ENCODE results near the gene STAC2. TPM values are rescaled to one million over a fixed set of nuclear protein-coding genes. Genes with fewer than 3 reads are reported as not detected.

Gene STAC2
- total and polyA plus RNA-seq, 2 donors (not counting 1 experiment from before 2014, with no cell fraction given), result not detected

GRCh38 chr17:39222866-39223834, 2.6 kb downstream of the STAC2 start:
- no peaks in the 10 kb centered on the region for H3K79me2 ChIP-seq (ENCODE audit: control insufficient read depth, insufficient read depth, low read length)
- H3K9me3 Mint-ChIP-seq (ENCODE audit: insufficient read depth), result no peaks in the 10 kb centered on the region
- DNase-seq, result no peak
- H3K4me3 Mint-ChIP-seq, result peak overlapping the region; percentile 61
- peaks cover 13% of the 10 kb centered on the region for H3K4me1 Mint-ChIP-seq
- H4K20me1 ChIP-seq (ENCODE audit: control insufficient read depth, insufficient read depth, low read length, poor library complexity, severe bottlenecking), result no peaks in the 10 kb centered on the region
- ChIA-PET POLR2A (no interaction called here), CTCF (interaction anchor here (0.9 to 1.8 kb wide), 3 partner anchors 11 to 21 kb away, joined by 3 to 5 read pairs (median 4); no protein-coding TSS in a partner anchor)
- H3K27ac ChIP-seq (ENCODE audit: low read length in 2 of 2), result no peak overlapping the region
- H3K27ac Mint-ChIP-seq, result no peak overlapping the region
- ATAC-seq (ENCODE audit: low read depth), result no peak
- WGBS (ENCODE audit: insufficient coverage), result 85% methylated on average over 3 of the region's 9 CpGs
- intact Hi-C loops (cut with micrococcal nuclease), result no loop called here
- peaks cover 0 to 42% (median 22%) of the 10 kb centered on the region in 4 experiments for H3K27me3 ChIP-seq (replicated peaks in 1 of 4; ENCODE audit: control extremely low read depth in 1 of 4, control insufficient read depth in 3 of 4, insufficient read depth in 4 of 4, low read length in 3 of 4)
- H3K9me3 ChIP-seq (ENCODE audit: control extremely low read depth in 1 of 3, control insufficient read depth in 2 of 3, insufficient read depth in 1 of 3, low read length in 2 of 3), result peaks cover 0 to 9% (median 0%) of the 10 kb centered on the region in 3 donors
- no peak for TF ChIP-seq EZH2 (IDR thresholded peaks at IDR 0.05; ENCODE audit: borderline replicate concordance, insufficient read depth, low read depth, low read length, poor library complexity, severe bottlenecking)
- TF ChIP-seq CTCF (IDR thresholded peaks at IDR 0.05), result no peak
- peaks cover 33% of the 10 kb centered on the region for H3K27me3 Mint-ChIP-seq
- H3K4me2 ChIP-seq (replicated peaks; ENCODE audit: low read depth, low read length, poor library complexity, severe bottlenecking), result no peak overlapping the region
- peaks cover 19 to 22% of the 10 kb centered on the region in 2 donors for H3K4me1 ChIP-seq (ENCODE audit: control insufficient read depth in 2 of 2, insufficient read depth in 2 of 2, low read length in 2 of 2)
- H3K9ac ChIP-seq (ENCODE audit: low read length), result no peak overlapping the region
- no peak overlapping the region for H2AFZ ChIP-seq (ENCODE audit: insufficient read depth, low read depth, low read length, poor library complexity, severe bottlenecking)
- H3K36me3 ChIP-seq (replicated peaks in 1 of 2; ENCODE audit: control extremely low read depth in 1 of 2, control insufficient read depth in 1 of 2, extremely low read depth in 1 of 2, insufficient read depth in 2 of 2, low read length in 1 of 2), result no peaks in the 10 kb centered on the region
- no peak overlapping the region for H3K4me3 ChIP-seq (ENCODE audit: control extremely low read depth in 1 of 5, extremely low read depth in 1 of 5, insufficient read depth in 1 of 5, low read depth in 2 of 5, low read length in 4 of 5)

- no peak for DNase-seq
- H3K27me3 Mint-ChIP-seq, result peaks cover 24% of the 10 kb centered on the region
- no peak overlapping the region for H2AFZ ChIP-seq (ENCODE audit: insufficient read depth, low read depth, low read length, poor library complexity, severe bottlenecking)
- no peak overlapping the region for H3K9ac ChIP-seq (ENCODE audit: low read length)
- H3K27ac Mint-ChIP-seq, result no peak overlapping the region
- no peaks in the 10 kb centered on the region for H4K20me1 ChIP-seq (ENCODE audit: control insufficient read depth, insufficient read depth, low read length, poor library complexity, severe bottlenecking)
- CTCF ChIA-PET, result interaction anchor here (1.1 to 1.8 kb wide), 2 partner anchors 9 to 22 kb away, joined by 5 read pairs; no protein-coding TSS in a partner anchor
- no peaks in the 10 kb centered on the region for H3K79me2 ChIP-seq (ENCODE audit: control insufficient read depth, insufficient read depth, low read length)
- no peak for ATAC-seq (ENCODE audit: low read depth)
- intact Hi-C loops (cut with micrococcal nuclease), result no loop called here
- no peak for TF ChIP-seq EZH2 (IDR thresholded peaks at IDR 0.05; ENCODE audit: borderline replicate concordance, insufficient read depth, low read depth, low read length, poor library complexity, severe bottlenecking)
- no peak for TF ChIP-seq CTCF (IDR thresholded peaks at IDR 0.05)
- peaks cover 13% of the 10 kb centered on the region for H3K4me1 Mint-ChIP-seq
- no peaks in the 10 kb centered on the region for H3K36me3 ChIP-seq (replicated peaks in 1 of 2; ENCODE audit: control extremely low read depth in 1 of 2, control insufficient read depth in 1 of 2, extremely low read depth in 1 of 2, insufficient read depth in 2 of 2, low read length in 1 of 2)
- no peak overlapping the region for H3K4me3 ChIP-seq (ENCODE audit: control extremely low read depth in 1 of 5, extremely low read depth in 1 of 5, insufficient read depth in 1 of 5, low read depth in 2 of 5, low read length in 4 of 5)
- peaks cover 0 to 34% (median 15%) of the 10 kb centered on the region in 4 experiments for H3K27me3 ChIP-seq (replicated peaks in 1 of 4; ENCODE audit: control extremely low read depth in 1 of 4, control insufficient read depth in 3 of 4, insufficient read depth in 4 of 4, low read length in 3 of 4)
- H3K9me3 Mint-ChIP-seq (ENCODE audit: insufficient read depth), result no peaks in the 10 kb centered on the region
- H3K4me2 ChIP-seq (replicated peaks; ENCODE audit: low read depth, low read length, poor library complexity, severe bottlenecking), result no peak overlapping the region
- POLR2A ChIA-PET, result no interaction called here
- H3K27ac ChIP-seq (ENCODE audit: low read length in 2 of 2), result no peak overlapping the region
- peaks cover 19 to 22% of the 10 kb centered on the region in 2 donors for H3K4me1 ChIP-seq (ENCODE audit: control insufficient read depth in 2 of 2, insufficient read depth in 2 of 2, low read length in 2 of 2)
- no peak overlapping the region for H3K4me3 Mint-ChIP-seq
- H3K9me3 ChIP-seq (ENCODE audit: control extremely low read depth in 1 of 3, control insufficient read depth in 2 of 3, insufficient read depth in 1 of 3, low read length in 2 of 3), result peaks cover 0 to 4% (median 0%) of the 10 kb centered on the region in 3 donors
- WGBS (ENCODE audit: insufficient coverage), result 84% methylated on average over 6 of the region's 7 CpGs
Measured at GRCh38 chr17:39222151-39222550, 3.6 kb downstream of the STAC2 start.
